SU-DHL-6 (cell line): Measurements from ENCODE around the gene LTB4R.

Experiments used
- H2AFZ ChIP-seq: fragments of 200-600 bp; sonication (generic); 2 replicates; pipeline ENCODE4 v1.6.1; 2014; ENCODE audit warnings: low read depth, mild to moderate bottlenecking, moderate library complexity, mixed read lengths, antibody characterized with exemption, low read length; ENCODE audit not compliant: severe bottlenecking
- H3F3A ChIP-seq: fragments of 200-600 bp; shearing (Covaris generic); 2 replicates; pipeline ENCODE4 v1.6.0; 2016; ENCODE audit warnings: antibody characterized with exemption, mild to moderate bottlenecking; ENCODE audit not compliant: insufficient read depth
- H3K27ac ChIP-seq: fragments of 200-600 bp; sonication (generic); 2 replicates; pipeline ENCODE4 v1.5.1; 2016; ENCODE audit warnings: low read depth, mild to moderate bottlenecking, low read length, moderate library complexity, mixed read lengths
- H3K27me3 ChIP-seq: fragments of 200-600 bp; sonication (generic), shearing (Covaris generic); 2 replicates; pipeline ENCODE4 v1.6.0; 2014; ENCODE audit warnings: mild to moderate bottlenecking, low read length
- H3K36me3 ChIP-seq: fragments of 200-600 bp; sonication (generic); 2 replicates; pipeline ENCODE4 v1.6.1; 2014; ENCODE audit warnings: mild to moderate bottlenecking, low read length, mixed read lengths
- H3K4me2 ChIP-seq: fragments of 300-600, 200-600 bp; shearing (Covaris generic), sonication (generic); 2 replicates; pipeline ENCODE4 v1.6.0; 2014; ENCODE audit warnings: low read length, low read depth, mild to moderate bottlenecking; ENCODE audit not compliant: poor library complexity, severe bottlenecking
- H3K4me3 ChIP-seq: fragments of 200-600 bp; sonication (generic); 2 replicates; pipeline ENCODE4 v1.5.1; 2014; ENCODE audit warnings: antibody characterized with exemption, low read length, mild to moderate bottlenecking, mixed read lengths; ENCODE audit not compliant: insufficient read depth, poor library complexity, severe bottlenecking
- H3K79me2 ChIP-seq: fragments of 200-600 bp; sonication (generic); 2 replicates; pipeline ENCODE4 v1.6.1; 2014; ENCODE audit warnings: mild to moderate bottlenecking, low read length, moderate library complexity; ENCODE audit not compliant: insufficient read depth
- H3K9ac ChIP-seq: fragments of 200-600 bp; sonication (generic); 2 replicates; pipeline ENCODE4 v1.7.0; 2014; ENCODE audit warnings: mild to moderate bottlenecking, low read length
- H3K9me2 ChIP-seq: fragments of 200-600 bp; sonication (generic); replicated peaks from 2 replicates; pipeline ENCODE4 v1.6.1; 2014; ENCODE audit warnings: low read length; ENCODE audit not compliant: insufficient read depth
- H3K9me3 ChIP-seq: fragments of 200-600 bp; sonication (generic); 2 replicates; pipeline ENCODE4 v1.6.1; 2014; ENCODE audit warnings: low read length, mixed read lengths; ENCODE audit not compliant: insufficient read depth
- H4K20me1 ChIP-seq: fragments of 200-600 bp; sonication (generic); 2 replicates; pipeline ENCODE4 v1.6.1; 2014; ENCODE audit warnings: low read depth, mild to moderate bottlenecking, antibody characterized with exemption, low read length, moderate library complexity, mixed read lengths
- EZH2phosphoT487 ChIP-seq: fragments of 200-600 bp; sonication (generic), shearing (Covaris generic); conservative IDR thresholded peaks from 2 replicates; pipeline ENCODE4 v1.6.1; 2018; ENCODE audit warnings: mild to moderate bottlenecking, antibody characterized with exemption, low read length, moderate library complexity, mixed read lengths
- TF ChIP-seq, protein P1 (sequence below): fragments of 200-600 bp; sonication (generic); IDR thresholded peaks from one replicate; pipeline ENCODE4 v1.5.1; 2017; ENCODE audit warnings: antibody characterized with exemption, mild to moderate bottlenecking, low read length, moderate library complexity; ENCODE audit not compliant: insufficient read depth, poor library complexity, severe bottlenecking

The LTB4R gene

DNA sequence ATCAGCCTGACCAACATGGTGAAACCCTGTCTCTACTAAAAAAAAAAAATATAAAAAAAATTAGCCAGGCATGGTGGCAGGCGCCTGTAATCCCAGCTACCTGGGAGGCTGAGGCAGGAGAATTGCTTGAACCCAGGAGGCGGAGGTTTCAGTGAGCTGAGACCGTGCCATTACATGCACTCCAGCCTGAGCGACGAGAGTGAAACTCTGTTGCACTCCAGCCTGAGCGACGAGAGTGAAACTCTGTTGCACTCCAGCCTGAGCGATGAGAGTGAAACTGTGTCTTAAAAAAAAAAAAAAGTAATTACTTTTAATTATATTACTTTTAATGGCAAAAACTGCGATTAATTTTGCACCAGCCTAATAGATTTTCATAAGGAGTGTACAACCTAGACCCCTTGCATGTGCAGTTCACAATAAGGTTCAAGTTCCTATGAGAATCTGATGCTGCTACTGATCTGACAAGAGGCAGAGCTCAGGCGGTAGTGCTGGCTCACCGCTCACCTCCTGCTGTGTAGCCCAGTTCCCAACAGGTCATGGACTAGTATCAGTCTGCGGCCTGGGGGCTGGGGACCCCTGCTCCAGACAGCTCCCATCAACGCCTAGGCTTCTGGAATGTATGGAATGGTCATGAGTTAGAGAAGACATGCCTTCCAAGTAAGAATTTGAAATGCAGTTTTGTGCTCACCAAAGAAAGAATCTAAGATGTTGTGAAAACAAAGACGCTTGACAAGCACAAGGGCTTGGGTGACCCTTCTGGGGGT is 10.1 kb downstream of the LTB4R start:
- no peak overlapping the region for H3K27ac ChIP-seq
- H3K79me2 ChIP-seq, result no peaks in the 10 kb centered on the region
- H2AFZ ChIP-seq, result no peak overlapping the region

GRCh38 chr14:24322672-24323071 is 11.4 kb downstream of the LTB4R start:
- no peaks in the 10 kb centered on the region for H3K79me2 ChIP-seq
- no peaks in the 10 kb centered on the region for H3K9me3 ChIP-seq
- H3K9ac ChIP-seq, result no peak overlapping the region
- H3K27ac ChIP-seq, result no peak overlapping the region
- TF ChIP-seq, protein P1, sequence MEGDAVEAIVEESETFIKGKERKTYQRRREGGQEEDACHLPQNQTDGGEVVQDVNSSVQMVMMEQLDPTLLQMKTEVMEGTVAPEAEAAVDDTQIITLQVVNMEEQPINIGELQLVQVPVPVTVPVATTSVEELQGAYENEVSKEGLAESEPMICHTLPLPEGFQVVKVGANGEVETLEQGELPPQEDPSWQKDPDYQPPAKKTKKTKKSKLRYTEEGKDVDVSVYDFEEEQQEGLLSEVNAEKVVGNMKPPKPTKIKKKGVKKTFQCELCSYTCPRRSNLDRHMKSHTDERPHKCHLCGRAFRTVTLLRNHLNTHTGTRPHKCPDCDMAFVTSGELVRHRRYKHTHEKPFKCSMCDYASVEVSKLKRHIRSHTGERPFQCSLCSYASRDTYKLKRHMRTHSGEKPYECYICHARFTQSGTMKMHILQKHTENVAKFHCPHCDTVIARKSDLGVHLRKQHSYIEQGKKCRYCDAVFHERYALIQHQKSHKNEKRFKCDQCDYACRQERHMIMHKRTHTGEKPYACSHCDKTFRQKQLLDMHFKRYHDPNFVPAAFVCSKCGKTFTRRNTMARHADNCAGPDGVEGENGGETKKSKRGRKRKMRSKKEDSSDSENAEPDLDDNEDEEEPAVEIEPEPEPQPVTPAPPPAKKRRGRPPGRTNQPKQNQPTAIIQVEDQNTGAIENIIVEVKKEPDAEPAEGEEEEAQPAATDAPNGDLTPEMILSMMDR, result no peak
- TF ChIP-seq EZH2phosphoT487, result no peak
- no peaks in the 10 kb centered on the region for H3K27me3 ChIP-seq
- no peak overlapping the region for H3K4me2 ChIP-seq
- no peak overlapping the region for H2AFZ ChIP-seq
- H3K36me3 ChIP-seq, result no peaks in the 10 kb centered on the region
- no peaks in the 10 kb centered on the region for H4K20me1 ChIP-seq
- H3F3A ChIP-seq, result no peaks in the 10 kb centered on the region
- H3K9me2 ChIP-seq, result no peaks in the 10 kb centered on the region
- H3K4me3 ChIP-seq, result no peak overlapping the region

More for the DNA sequence above, 10.1 kb downstream of the LTB4R start:
- Histone ChIP-seq H3K9me2 (no peaks in the 10 kb centered on the region), H3K9me3 (no peaks in the 10 kb centered on the region), H3K4me3 (no peak overlapping the region), H3K36me3 (no peaks in the 10 kb centered on the region), H3K4me2 (no peak overlapping the region), H3K27me3 (no peaks in the 10 kb centered on the region), H3F3A (no peaks in the 10 kb centered on the region), H4K20me1 (no peaks in the 10 kb centered on the region), H3K9ac (no peak overlapping the region)
- no peak for TF ChIP-seq EZH2phosphoT487

DNA sequence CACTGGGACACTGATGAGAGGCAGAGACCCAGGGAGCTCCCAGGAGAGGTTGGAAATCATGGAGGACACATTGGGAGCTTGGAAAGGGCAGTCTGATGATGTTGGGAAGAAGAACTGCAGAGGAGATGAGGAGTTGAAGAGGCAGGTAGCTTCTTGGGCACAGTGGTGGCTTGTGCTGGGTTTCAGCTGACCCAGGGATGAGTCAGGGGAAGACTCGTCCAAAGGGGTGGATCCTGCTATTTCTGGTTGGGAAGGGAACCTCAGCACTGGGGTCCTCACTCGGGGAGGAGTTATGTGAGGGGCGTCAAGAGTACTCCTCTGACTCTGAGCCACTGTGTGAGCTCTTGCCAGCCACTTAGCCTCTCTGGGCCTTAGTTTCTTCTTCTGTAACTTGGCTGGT is 12.0 kb downstream of the LTB4R start:
- H3K36me3 ChIP-seq, result no peaks in the 10 kb centered on the region
- no peak overlapping the region for H3K4me2 ChIP-seq
- no peaks in the 10 kb centered on the region for H4K20me1 ChIP-seq
- H3K79me2 ChIP-seq, result no peaks in the 10 kb centered on the region
- no peak overlapping the region for H2AFZ ChIP-seq
- no peak overlapping the region for H3K9ac ChIP-seq
- H3K9me2 ChIP-seq, result no peaks in the 10 kb centered on the region
- no peaks in the 10 kb centered on the region for H3K27me3 ChIP-seq
- H3F3A ChIP-seq, result no peaks in the 10 kb centered on the region
- H3K9me3 ChIP-seq, result no peaks in the 10 kb centered on the region
- no peak overlapping the region for H3K27ac ChIP-seq
- TF ChIP-seq, protein P1, result no peak
- TF ChIP-seq EZH2phosphoT487, result no peak
- no peak overlapping the region for H3K4me3 ChIP-seq

- no peak overlapping the region for H3K4me2 ChIP-seq
- H3K27me3 ChIP-seq, result no peaks in the 10 kb centered on the region
- no peaks in the 10 kb centered on the region for H3K9me2 ChIP-seq
- TF ChIP-seq, protein P1, result no peak
- H3K9ac ChIP-seq, result no peak overlapping the region
- H2AFZ ChIP-seq, result no peak overlapping the region
- H3K4me3 ChIP-seq, result no peak overlapping the region
- H3K79me2 ChIP-seq, result no peaks in the 10 kb centered on the region
- H4K20me1 ChIP-seq, result no peaks in the 10 kb centered on the region
- no peak overlapping the region for H3K27ac ChIP-seq
- H3K36me3 ChIP-seq, result no peaks in the 10 kb centered on the region
- no peaks in the 10 kb centered on the region for H3F3A ChIP-seq
- no peaks in the 10 kb centered on the region for H3K9me3 ChIP-seq
Observed at GRCh38 chr14:24324024-24324423, 12.7 kb downstream of the LTB4R start.
